H1 (cell line): ENCODE measurements around the gene KDM1A. TPM values are rescaled to one million over a fixed set of nuclear protein-coding genes. Genes with fewer than 3 reads are reported as not detected.
A peak's percentile ranks its signal among the peaks of the same experiment; 100 is the strongest.

Source experiments
- ATF3 ChIP-seq: IDR thresholded peaks from 2 replicates; pipeline ENCODE4 v1.6.1; 2011; ENCODE audit warnings: low read depth, mild to moderate bottlenecking, low read length; ENCODE audit not compliant: insufficient read depth
- BCL11A ChIP-seq, 2 experiments: IDR thresholded peaks; one replicate each; pipeline ENCODE4 v1.6.1; 2011; ENCODE audit warnings: low read depth in 2 of 2, low read length in 2 of 2, mild to moderate bottlenecking in 2 of 2
- CHD1 ChIP-seq: IDR thresholded peaks from 2 replicates; pipeline ENCODE4 v1.6.1; 2012; ENCODE audit warnings: low read depth, low read length, improper control_type of control experiment
- CREB1 ChIP-seq: IDR thresholded peaks from 2 replicates; pipeline ENCODE4 v1.6.1; 2012; ENCODE audit warnings: inconsistent platforms
- CTBP2 ChIP-seq: IDR thresholded peaks from 2 replicates; pipeline ENCODE4 v1.7.0; 2011; ENCODE audit warnings: borderline replicate concordance, mild to moderate bottlenecking, moderate library complexity, mixed read lengths, low read length; ENCODE audit not compliant: insufficient read depth, insufficient read length
- E2F6 ChIP-seq: IDR thresholded peaks from 2 replicates; pipeline ENCODE4 v1.6.1; 2012; ENCODE audit warnings: inconsistent platforms
- EGR1 ChIP-seq: IDR thresholded peaks from 2 replicates; pipeline ENCODE4 v1.6.1; 2011; ENCODE audit warnings: low read depth, low read length, borderline replicate concordance
- EZH2 ChIP-seq: fragments of 200-600 bp; sonication (generic); IDR thresholded peaks from 2 replicates; pipeline ENCODE4 v1.7.1; 2012; ENCODE audit warnings: low read depth, mild to moderate bottlenecking, moderate library complexity, low read length, inconsistent platforms; ENCODE audit not compliant: severe bottlenecking
- GTF2F1 ChIP-seq: IDR thresholded peaks from 2 replicates; pipeline ENCODE4 v1.6.1; 2012; ENCODE audit warnings: low read depth, low read length, improper control_type of control experiment, borderline replicate concordance
- HDAC6 ChIP-seq: IDR thresholded peaks from one replicate; pipeline ENCODE4 v1.7.1; 2012; ENCODE audit warnings: low read depth, mild to moderate bottlenecking, inconsistent platforms, low read length, moderate library complexity
- JUN ChIP-seq: IDR thresholded peaks from 2 replicates; pipeline ENCODE4 v1.6.1; 2011; ENCODE audit warnings: low read depth, mild to moderate bottlenecking, improper control_type of control experiment, low read length
- MAFK ChIP-seq: IDR thresholded peaks from 2 replicates; pipeline ENCODE4 v1.6.1; 2012; ENCODE audit warnings: low read depth, mild to moderate bottlenecking, improper control_type of control experiment, low read length
- NANOG ChIP-seq: IDR thresholded peaks from 2 replicates; pipeline ENCODE4 v1.6.1; 2011; ENCODE audit warnings: low read length, low read depth, mild to moderate bottlenecking, inconsistent platforms; ENCODE audit not compliant: insufficient read depth, poor library complexity, severe bottlenecking
- RXRA ChIP-seq: IDR thresholded peaks from 2 replicates; pipeline ENCODE4 v1.6.1; 2011; ENCODE audit warnings: low read depth, mild to moderate bottlenecking, low read length, moderate library complexity; ENCODE audit not compliant: insufficient read depth
- SAP30 ChIP-seq: fragments of 300-600 bp; sonication (generic); IDR thresholded peaks from 2 replicates; pipeline ENCODE4 v1.7.1; 2012; ENCODE audit warnings: low read length, moderate library complexity, mild to moderate bottlenecking, inconsistent platforms; ENCODE audit not compliant: insufficient read depth, insufficient replicate concordance
- SIN3A ChIP-seq, 2 experiments: IDR thresholded peaks in 1 of 2; conservative IDR thresholded peaks in 1 of 2; 2 replicates each; pipeline ENCODE4 v1.6.1; 2011 to 2012; ENCODE audit warnings: low read length in 2 of 2, improper control_type of control experiment in 1 of 2, low read depth in 1 of 2, mild to moderate bottlenecking in 1 of 2
- SIX5 ChIP-seq: IDR thresholded peaks from 2 replicates; pipeline ENCODE4 v1.6.1; 2011; ENCODE audit warnings: mild to moderate bottlenecking, low read depth, low read length
- TEAD4 ChIP-seq: IDR thresholded peaks from 2 replicates; pipeline ENCODE4 v1.6.1; 2012; ENCODE audit warnings: low read depth, low read length, inconsistent platforms, mixed read lengths
- polyA plus RNA-seq, 7 experiments: library from polyadenylated mRNA; depleted of rRNA in 3 of 7; stranded (reverse) in 5 of 7; unstranded in 2 of 7; fragments of >200 nt in 5 of 7; fragments of 200-250 nt in 2 of 7; gene quantifications; 1 replicate in 5 of 7; 2 replicates in 1 of 7; 4 replicates in 1 of 7; pipeline versions ENCODE4 v1.2.1 to v1.2.3, GENCODE V29; 2011 to 2013; ENCODE audit warnings: missing spikeins in 2 of 7, mixed read lengths in 2 of 7
- total RNA-seq: library from RNA; stranded (reverse); fragmentation: NEBNext Ultra II Directional; extraction: Animal tissue kit (Norgen Biotek cat#: 25700); gene quantifications from 2 replicates; pipeline ENCODE4 v1.2.1, GENCODE V29; 2021
- TF ChIP-seq, protein P1 (sequence below): IDR thresholded peaks from 2 replicates; pipeline ENCODE4 v1.6.1; 2011; ENCODE audit warnings: low read length, improper control_type of control experiment
- TF ChIP-seq, protein P2 (sequence below): IDR thresholded peaks from 2 replicates; pipeline ENCODE4 v1.6.1; 2012; ENCODE audit warnings: inconsistent platforms

KDM1A gene
- total and polyA plus RNA-seq, 2 of the 8 experiments (the other 6 are each of a cell fraction or from before 2014, with no cell fraction given) = 216 to 275 TPM

- TF ChIP-seq, protein P1, sequence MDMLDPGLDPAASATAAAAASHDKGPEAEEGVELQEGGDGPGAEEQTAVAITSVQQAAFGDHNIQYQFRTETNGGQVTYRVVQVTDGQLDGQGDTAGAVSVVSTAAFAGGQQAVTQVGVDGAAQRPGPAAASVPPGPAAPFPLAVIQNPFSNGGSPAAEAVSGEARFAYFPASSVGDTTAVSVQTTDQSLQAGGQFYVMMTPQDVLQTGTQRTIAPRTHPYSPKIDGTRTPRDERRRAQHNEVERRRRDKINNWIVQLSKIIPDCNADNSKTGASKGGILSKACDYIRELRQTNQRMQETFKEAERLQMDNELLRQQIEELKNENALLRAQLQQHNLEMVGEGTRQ = no peak
- TF ChIP-seq BCL11A (IDR thresholded peaks at IDR 0.05; ENCODE audit: low read depth in 2 of 2, low read length in 2 of 2) = no peak
- TF ChIP-seq HDAC6 = no peak
- peak; percentile 71 for TF ChIP-seq CTBP2
- peak; percentile 84 for TF ChIP-seq CREB1
- no peak for TF ChIP-seq JUN
- TF ChIP-seq NANOG = peak; percentile 68
- TF ChIP-seq GTF2F1 = peak; percentile 78; the same call in 1 of the 2 replicates
- TF ChIP-seq E2F6 = peak; percentile 54
- TF ChIP-seq RXRA = no peak
- TF ChIP-seq SIN3A (conservative IDR thresholded peaks at IDR 0.05 in 1 of 2, IDR thresholded peaks at IDR 0.05 in 1 of 2; ENCODE audit: low read depth in 1 of 2, low read length in 2 of 2) = peak; percentile 63 to 91; a peak in 3 of 4 replicates
- peak; percentile 51; the same call in 1 of the 2 replicates for TF ChIP-seq CHD1
- TF ChIP-seq TEAD4 = peak; percentile 56
- no peak for TF ChIP-seq ATF3
- TF ChIP-seq, protein P2, sequence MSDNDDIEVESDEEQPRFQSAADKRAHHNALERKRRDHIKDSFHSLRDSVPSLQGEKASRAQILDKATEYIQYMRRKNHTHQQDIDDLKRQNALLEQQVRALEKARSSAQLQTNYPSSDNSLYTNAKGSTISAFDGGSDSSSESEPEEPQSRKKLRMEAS = peak; percentile 92
- no peak for TF ChIP-seq SAP30
- no peak for TF ChIP-seq MAFK
- TF ChIP-seq EGR1 = peak; percentile 96
- TF ChIP-seq SIX5 = no peak
- no peak for TF ChIP-seq EZH2
Observed at GRCh38 chr1:23019094-23019862, at the start of gene KDM1A (continued).
